Measurements from ENCODE around the gene IRX2.

DNA sequence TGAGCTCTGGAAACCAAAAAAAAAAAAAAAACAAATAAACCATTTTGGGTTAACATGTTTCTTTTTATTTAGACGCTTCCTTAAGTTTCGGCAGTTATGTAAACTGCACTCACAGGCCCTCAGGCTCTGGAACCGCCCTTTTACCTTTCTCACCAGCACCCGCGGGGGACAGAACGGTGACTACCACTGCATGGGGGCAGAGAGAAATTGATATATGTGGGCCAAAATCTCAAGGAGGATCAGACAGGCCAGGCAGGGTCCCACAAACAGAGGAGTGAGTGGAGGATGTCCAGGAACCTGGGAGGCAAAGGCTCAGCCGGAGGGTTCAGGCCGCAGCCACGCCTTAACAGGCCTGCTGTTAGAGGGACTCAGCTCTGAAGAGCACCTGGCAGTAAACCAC is 54.4 kb downstream of the IRX2 start:
- TF ChIP-seq, protein P1, sequence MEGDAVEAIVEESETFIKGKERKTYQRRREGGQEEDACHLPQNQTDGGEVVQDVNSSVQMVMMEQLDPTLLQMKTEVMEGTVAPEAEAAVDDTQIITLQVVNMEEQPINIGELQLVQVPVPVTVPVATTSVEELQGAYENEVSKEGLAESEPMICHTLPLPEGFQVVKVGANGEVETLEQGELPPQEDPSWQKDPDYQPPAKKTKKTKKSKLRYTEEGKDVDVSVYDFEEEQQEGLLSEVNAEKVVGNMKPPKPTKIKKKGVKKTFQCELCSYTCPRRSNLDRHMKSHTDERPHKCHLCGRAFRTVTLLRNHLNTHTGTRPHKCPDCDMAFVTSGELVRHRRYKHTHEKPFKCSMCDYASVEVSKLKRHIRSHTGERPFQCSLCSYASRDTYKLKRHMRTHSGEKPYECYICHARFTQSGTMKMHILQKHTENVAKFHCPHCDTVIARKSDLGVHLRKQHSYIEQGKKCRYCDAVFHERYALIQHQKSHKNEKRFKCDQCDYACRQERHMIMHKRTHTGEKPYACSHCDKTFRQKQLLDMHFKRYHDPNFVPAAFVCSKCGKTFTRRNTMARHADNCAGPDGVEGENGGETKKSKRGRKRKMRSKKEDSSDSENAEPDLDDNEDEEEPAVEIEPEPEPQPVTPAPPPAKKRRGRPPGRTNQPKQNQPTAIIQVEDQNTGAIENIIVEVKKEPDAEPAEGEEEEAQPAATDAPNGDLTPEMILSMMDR (IDR thresholded peaks at IDR 0.05) = no peak
- TF ChIP-seq POLR2A (IDR thresholded peaks at IDR 0.05) = no peak
